ENCODE data around the gene TBC1D10A.
A peak's percentile ranks its signal among the peaks of the same experiment; 100 is the strongest.

The TBC1D10A gene

DNA sequence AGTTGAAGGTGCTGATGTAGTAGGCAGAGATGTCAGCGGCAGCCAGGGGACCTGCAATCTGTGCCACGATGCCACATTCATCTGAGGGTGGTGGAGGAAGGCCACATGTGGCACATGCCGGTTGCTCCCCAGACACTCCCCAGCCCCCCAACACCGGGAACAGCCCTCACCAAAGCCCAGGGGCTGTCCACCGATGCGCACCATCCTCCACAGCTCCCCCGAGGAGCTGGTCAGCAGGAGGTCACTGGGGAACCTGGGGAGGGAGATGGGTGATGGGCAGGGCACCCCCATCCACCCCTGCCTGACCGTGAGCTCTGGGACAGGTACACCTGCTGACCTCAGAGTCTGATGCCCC, 40.9 kb downstream of the TBC1D10A start:
- no peak for DNase-seq (ENCODE audit: low read depth)

DNA sequence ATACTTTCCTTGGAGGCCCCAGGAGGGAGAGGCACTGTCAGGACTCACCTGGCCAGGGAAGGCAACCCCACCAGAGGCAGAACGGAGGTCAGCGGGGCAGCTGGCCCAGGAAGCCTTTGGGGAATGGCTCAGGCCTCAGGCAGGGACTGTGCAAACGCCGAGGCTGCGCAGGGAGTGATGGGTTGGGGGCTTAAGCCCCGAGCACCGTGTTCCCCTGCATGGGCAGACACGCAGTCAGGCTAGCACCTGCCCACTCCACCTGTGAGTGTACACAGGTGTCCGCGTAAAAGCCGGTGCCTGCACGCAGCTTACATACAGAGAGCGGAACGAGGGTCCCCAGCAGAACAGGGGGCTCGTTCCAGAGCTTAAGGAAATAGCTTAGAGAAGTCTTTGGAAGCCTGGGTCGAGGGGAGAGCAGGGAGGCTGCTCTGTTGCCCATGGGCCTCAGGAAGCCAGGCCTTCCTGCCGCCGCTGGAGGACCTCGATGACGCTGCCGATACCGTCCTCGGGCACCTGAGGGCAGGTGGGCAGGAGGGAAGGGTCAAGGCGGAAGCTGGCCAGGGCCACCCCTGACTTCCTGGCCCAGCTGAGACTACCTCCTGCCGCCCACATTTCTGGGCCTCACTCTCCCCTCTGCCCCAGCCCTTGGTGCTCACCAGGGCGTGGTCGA, 41.4 kb downstream of the TBC1D10A start:
- DNase-seq (ENCODE audit: low read depth): no peak

DNA sequence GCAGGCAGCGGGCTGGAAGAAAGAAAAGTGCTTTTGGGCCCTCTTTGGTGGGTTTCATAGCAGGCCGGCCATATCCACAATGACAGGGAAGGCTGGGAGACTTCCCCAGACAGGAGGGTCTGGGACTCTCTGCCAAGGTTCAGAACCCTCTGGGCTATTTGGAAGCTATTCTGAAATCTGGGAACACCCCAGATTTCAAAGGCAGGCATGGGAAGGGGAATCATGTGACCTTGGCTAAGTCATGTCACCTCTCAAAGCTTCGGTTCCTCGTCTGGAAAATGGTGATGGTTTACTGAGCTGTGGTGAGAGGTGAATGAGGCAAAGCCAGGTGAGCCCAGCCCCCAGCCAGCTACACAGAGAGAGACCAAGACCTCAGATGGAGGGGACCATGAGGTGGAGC, 42.1 kb downstream of the TBC1D10A start:
- no peak for DNase-seq (ENCODE audit: low read depth)

DNA sequence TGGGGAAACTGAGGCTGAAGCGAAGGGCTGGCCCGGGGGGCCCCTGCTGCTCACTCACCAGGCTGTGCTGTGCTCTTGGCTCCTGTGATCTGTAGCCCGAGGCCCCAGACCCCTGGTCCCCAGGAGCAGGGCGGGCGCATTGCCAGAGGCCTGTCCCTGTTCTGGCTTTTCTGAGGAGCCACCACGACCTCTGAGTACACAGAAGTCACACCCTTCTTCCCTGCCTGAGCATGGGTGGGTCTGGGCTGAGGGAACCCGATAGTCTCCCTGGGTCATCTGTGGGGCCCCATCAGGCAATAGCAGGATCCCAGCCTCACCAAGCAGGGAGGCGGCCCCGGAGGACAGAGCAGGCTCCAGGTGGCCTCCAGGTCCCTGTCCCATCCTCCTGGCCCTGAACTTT, 42.6 kb downstream of the TBC1D10A start:
- no peak for DNase-seq (ENCODE audit: low read depth)

DNA sequence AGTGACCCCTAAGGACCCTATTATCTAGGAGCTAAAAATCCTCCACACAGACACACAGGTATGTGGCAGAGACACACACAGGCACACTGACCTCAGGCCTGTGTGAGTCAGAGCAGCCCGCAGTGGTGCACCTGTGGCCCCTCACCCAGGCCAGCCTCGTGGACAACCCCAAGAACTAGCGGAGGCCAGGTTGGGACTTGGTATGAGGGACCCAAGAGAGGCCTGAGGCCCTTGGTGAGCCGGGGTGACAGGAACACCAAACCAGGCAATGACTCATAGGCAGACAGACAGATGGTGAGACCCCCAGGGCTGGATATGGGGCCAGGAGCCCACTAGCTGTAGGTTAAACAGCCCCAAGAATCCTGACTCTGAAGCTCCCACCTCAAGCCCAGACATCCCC, 43.4 kb downstream of the TBC1D10A start:
- DNase-seq (ENCODE audit: low read depth): no peak

DNA sequence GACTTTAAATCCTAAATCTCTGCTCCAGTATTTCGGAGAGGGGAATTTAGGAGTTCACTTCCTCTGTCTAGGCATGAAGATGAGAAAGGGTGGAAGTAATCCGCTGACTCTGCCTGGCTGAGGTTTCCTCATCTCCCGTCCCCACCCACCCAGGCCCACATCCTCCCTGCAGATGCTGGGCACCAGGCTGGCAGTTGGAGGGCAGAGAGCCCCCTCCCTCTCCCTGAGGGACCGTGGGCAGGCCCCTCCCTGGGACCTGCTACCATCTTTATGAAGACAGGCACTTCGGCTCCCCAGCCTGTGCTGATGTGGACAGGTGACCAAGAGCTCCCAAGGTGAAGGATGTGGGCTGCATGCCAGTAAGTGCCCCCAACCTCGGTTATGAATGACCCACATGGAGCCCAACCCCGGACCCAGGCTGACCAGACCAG, 44.1 kb downstream of the TBC1D10A start:
- no peak for DNase-seq (ENCODE audit: low read depth)

DNA sequence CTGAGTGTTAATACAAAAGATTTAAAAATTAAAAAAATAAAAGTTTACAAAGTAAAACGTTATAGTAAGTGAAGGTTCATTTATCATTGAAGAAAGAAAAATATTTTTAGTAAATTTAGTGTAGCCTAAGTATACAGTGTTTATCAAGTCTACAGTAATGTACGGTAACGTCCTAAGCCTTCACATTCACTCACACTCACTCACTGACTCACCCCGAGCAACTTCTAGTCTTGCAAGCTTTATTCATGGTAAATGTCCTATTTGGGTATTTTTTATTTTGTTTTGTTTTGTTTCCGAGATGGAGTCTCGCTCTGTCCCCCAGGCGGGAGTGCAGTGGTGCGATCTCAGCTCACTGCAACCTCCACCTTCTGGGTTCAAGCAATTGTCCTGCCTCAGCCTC, 46.2 kb downstream of the TBC1D10A start:
- DNase-seq (ENCODE audit: low read depth): no peak

DNA sequence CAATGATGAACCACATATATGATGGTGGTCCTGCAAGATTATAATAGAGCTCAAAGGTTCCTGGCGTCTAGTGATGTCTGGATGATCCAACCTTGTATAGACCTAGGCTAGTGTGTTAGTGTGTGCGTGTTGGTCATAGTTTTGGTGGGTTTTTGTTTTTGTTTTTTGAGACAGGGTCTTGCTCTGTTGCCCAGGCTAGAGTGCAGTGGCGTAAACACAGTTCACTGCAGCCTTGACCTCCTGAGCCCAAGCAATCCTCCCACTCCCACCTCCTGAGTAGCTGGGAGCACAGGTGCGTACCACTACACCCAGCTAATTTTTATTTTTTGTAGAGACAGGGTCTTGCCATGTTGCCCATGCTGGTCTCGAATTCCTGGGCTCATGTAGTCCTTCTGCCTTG, 46.8 kb downstream of the TBC1D10A start:
- DNase-seq (ENCODE audit: low read depth): no peak

DNA sequence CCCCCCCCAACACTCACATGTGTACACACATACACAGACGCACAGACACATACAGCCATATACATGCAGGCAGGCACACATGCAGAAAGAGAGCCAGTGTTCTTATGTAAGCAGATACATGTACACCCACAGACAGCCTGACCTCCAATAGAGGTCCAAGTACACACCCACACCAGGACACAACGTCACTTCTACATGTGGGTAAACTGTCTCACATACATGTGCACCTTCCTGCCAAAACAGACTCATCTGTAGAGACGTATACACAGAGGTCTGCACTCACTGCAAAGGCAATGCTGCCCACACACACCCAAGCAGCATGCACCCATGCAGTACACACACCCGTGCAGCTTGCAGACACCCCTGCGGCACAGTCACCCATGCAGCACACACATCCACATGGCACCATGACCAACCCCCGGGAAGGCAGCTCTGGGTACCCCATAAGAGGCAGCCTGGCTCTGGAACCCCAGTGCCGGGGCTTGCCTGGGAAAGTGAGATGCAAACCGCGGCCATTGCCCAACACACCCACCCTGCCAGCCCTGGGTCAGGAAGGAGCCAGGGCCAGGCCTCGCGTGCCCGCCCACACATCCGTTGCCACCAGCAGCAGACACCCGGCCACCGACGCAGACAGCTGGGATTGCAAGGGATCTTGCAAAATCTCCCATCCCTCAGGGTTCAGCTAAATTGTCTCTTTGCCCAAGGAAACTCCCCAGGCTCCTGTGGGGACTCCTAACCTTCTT, 47.5 kb downstream of the TBC1D10A start:
- DNase-seq (ENCODE audit: low read depth): no peak

DNA sequence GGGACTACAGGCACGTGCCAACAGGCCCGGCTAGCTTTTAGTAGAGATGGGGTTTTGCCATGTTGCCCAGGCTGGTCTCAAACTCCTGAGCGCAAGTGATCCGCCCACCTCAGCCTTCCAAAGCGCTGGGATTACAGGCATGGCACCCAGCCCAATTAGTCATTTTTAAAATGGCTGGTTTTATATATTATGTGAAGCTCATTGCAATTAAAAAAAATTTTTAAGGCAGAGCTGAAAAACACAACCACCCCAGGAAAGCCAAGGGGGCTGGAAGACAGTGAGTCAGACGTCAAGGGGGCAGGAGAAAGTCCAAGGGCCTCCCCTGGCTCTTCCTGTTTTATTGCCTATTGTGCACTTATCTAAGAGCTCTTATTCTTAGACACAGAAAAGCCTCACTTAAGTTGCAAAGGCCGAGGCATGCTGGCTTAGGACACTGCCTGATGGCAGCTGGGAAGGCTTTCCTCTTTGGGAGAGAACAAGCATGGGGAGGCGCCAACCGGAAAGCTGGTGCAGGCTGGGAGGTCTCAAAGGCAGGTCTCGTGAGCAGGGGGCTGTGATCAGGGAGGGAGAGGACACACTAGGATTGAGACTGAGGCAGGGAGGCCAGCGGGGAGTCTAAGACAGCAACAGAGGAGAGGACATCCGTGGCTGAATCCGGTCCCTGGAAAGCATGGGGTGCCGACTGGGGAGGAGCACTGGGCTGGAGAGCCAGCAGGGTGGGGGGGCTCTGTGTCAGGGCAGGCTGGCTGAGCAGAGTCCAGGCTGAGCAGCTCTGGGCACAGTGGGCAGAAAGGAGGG, 49.0 kb downstream of the TBC1D10A start:
- no peak for DNase-seq (ENCODE audit: low read depth)

DNA sequence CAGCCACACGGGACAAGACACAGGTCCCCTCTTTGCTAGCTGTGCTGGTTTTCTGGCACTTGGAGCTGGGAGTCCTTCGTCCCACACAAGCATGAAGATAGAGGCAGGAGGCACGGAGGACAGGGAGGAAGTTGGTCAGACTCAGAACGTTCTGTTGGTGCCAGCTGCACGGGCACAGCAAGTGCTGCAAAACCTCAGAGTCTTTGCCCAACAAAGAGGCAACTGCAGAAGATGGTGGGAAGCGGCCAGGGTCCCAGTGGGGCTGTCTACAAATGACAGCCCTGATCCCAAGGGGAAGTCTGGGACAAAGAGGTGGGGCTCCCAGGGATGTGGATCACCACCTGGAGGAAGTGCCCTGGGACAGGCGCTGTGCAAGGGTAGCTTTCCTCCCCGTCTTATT, 50.7 kb downstream of the TBC1D10A start:
- no peak for DNase-seq (ENCODE audit: low read depth)

DNA sequence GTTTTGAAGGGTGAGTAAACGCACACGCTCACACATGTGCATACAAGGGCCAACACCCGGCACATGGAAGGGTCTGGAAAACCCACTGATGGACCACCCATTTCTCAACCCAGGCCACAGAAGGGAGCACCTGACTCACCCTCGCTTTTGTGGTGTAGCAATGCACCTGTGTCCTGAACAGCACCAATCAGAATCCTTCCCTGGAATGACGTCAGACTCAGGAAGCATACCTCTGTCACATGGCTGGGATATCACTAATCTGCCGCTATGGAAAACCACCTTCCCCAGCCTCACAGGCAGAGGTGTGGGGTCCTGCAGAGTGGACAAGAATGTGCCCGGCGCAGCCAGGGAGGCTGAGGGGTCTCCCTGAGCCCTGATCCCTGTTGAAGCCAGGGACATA, 51.1 kb downstream of the TBC1D10A start:
- DNase-seq (ENCODE audit: low read depth): no peak

DNA sequence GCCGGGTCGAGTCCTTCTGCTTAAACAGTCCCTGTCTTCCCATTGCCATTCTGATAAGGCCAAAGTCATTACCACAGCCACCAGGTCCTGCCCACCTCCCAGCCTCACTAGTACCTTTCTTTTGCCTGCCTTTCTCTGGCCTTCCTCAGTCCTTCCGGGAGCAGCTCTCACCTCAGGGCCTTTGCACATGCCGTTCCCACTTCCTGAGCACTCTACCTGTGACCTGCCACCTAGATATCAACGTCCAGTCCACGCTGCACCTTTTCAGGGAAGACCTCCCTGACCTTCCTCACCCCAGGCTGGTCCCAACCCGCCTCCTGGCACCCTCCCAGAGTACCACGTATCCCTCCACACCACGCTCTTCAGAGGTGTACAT, 52.3 kb downstream of the TBC1D10A start:
- DNase-seq (ENCODE audit: low read depth): no peak

DNA sequence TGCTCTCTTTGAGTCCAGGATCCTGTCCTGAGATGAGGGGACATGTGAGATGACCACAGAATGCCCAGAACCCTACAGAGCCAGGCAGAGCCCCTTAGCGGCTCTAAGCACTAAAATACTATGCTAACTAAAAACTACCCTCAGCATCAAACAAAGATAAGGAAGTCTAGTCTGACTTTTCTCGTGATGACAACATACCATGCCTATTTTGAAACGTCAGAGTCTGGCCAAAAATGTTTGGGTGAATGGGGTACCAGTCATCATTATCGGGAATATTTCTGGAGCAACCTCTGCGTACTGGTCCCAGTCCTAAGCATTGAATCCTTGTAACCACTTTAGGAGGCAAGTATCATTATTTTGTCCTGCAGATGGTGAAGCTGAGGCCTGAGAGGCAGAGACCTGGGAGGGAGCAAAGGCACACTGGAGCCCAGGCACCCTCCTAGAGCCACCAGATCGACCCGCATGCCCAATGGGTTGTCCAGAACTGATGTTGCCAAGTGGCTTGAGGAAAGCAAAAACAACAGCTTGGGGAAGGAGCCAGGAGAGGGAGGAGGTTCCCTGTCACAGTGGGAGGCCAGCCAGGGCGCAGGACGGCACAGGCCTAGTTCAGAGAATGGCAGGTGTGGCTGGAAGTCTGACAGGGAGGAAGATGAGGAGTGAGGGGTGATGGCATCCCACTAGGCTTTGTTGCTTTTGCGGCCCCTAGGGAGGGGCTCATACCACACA, 52.9 kb downstream of the TBC1D10A start:
- DNase-seq (ENCODE audit: low read depth): no peak

DNA sequence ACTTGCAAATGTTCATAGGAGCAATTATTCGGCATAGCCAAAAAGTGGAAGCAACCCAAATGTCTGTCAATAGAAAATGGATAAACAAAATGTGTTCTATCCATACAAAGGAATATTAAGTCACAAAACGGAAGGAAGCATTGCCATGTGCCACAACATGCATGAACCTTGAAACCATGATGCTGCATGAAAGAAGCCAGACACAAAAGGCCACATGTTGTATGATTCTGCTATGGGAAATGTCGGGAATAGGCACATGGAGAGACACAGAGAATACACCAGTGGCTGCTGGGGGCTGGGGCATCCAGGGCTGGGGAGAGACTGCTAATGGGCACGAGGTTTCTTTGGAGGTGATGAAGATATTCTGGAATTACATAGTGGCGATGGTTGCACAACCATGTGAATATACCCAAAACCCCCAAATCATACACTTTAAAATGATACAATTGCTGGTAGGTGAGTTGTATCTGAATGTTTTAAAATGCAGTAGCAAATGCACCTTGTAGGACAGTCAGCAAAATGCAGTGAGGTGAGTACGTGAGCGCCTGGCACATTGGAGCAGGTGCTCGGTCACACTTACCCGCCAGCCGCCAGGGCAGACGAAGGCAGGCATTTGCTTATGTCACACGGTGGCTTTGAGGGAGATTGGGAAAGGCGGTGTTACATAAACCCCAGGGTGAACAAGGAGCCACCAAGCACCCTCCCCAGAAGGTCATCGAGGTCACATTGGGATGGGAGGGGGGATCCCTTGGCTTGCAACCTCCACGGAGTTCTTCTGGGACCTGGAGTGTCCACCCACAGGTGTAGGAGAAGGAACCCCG, 53.8 kb downstream of the TBC1D10A start:
- DNase-seq (ENCODE audit: low read depth): no peak

DNA sequence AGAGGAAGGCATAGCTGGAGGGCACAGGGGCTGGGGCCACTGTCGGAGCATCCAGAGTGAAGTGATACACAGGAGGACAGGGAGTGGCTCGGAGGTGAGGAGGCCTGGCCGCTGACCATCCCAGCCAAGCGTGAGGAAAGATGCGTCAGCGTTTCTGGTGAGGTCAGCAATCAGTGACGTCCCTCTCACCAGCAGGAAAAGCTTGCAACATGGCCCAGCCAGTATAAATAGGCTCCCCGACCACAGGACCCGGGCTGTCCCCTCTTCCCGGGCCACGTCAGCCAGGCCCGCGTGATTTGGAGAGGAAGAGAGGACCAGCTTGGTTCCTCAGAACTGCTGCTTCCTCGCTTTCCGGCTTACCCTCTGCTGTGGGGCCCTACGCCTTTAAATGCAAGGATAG, 55.9 kb downstream of the TBC1D10A start:
- DNase-seq (ENCODE audit: low read depth): no peak

DNA sequence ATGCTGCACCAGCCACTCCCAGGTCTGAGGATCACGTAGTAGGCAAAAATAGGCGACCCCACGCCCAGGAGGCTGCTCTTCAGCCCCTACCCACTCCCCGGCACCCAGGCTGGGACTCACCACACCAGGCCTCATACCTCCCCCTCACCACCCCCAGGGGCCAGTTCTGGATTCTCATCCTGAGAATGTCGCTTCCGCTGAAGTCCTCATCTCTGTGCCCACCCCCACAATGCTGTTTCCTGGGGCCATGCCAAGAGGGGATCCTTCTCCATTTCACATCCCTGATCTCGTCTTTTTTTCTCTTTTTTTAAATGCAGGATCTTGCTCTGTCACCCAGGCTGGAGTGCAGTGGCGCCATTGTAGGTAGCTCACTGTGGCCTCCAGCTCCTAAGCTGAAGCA, 58.4 kb downstream of the TBC1D10A start:
- no peak for DNase-seq (ENCODE audit: low read depth)

DNA sequence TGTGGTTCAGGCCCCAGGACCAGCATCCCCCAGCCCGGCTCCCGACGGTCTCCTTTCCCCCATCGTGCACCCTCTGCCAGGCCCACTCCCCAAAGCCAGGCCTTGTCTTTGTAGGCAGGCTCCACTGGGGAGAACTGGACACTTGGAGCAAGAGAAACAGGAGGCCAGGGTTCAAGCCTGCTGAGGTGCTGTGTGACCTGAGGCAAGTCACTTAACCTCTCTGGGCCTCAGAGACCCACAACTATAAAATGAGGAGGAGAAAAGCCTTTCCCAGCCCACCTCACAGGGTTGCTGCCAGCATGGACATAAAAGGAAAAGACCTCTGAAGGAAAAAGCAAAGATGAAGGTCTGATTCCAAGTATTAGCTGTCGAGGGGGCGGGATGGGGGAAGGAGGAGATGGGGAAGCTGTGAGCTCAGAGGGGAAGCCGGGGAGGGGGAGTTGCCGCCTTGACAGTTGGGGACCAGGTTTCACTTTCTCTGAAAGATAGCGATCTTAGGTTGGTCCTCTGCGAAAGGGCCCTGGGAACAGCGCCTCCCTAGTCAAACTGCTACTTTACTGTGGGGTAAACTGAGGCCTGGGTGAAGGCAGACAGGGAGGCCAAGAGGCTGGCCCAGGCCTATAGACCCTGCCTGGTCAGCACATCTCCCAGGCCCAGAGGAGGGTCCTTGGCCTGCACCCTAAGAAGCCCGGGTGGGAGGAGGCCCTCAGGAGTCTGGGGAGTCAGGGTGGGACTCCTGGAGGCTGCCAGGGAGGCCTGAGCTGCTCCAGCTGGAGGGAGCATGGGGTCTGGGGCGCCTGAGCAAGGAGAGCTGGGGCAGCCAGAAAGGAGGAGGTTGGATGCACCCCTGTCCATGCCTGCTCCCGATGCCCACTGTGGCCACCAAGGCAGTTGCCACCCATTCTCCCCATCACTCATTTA, 59.1 kb downstream of the TBC1D10A start:
- peak; percentile 36 for DNase-seq (ENCODE audit: low read depth)

DNA sequence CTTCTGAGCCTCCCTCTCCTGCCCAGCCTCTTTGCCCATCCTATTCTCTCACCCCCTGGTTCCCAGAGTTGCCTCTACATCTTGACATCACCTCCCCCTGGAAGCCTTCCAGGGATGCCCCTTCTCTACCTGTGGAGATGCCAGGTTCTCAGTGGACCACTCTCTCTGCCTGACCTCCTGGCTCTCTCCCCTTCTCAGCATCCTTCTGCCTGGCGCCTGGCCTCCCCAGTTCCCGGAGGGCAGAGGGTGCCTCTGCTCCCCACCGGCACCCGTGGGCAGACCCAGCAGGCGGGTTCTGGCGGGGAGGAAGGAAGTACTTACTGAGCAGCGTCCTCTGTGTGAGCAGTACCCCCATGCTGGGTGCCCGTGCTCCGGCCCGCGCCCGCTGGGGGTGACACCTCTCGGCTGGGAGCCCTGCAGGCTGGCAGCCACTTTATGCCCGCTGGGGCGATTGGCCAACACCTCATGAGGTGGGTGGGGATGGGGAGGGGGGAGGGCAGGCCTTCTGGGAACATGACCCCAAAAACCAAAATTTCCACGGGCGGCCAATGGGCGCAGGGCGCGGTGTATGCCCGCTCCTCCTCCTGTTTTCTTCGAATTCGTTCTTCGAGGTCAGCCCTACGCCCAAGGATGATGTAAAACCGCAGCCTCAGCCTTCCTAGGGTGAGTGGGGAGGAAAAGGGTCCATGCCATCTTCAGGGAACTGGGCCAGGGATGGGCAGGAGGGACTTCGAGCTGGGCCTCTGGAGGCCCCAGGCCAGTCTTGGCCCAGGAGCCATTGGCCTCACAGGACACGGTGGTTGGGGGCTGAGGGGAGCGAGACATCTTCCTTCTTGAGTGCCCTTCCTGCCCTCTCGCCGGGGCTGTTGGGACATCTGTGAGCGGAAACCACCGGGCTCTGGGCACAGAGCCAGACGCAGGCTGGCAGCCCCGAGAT, 60.0 kb downstream of the TBC1D10A start, which contains the start of gene OSM:
Gene OSM, minus strand, starts transcription at position 407 of the 937 bp plus-strand sequence. Its CDS starts 52 bp downstream, at position 355.
- peak; percentile 41 for DNase-seq (ENCODE audit: low read depth)
